Measurements from ENCODE around the gene ATG16L1. TPM values are rescaled to one million over a fixed set of nuclear protein-coding genes. Genes with fewer than 3 reads are reported as not detected.

Gene ATG16L1
- total and polyA plus RNA-seq, 2 donors (not counting 1 experiment from before 2014, with no cell fraction given) = 23.7 to 33.7 TPM

DNA sequence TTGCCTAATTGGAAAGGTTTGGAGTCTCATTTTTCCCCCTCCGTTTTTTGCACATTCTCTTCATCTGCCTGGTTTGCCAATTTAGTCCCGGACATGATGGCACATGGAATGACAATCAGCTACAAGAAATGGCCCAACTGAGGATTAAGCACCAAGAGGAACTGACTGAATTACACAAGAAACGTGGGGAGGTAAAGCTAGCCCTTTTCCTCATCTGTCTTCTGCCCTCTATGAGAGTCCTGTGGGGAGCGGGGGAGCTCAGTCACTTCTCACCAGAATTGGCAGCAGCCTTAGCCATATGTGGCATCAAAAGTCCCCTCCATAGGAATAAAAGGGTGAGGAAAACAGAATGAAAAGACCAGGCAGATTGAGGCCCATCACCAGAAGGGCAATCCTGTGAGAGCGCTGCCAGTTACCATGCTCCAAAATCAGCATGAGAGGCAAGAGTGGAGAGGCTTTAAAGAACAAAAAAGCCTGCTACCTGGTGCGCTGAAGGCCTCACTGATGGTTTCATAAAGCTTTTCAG is 11.6 kb downstream of the ATG16L1 start:
- TF ChIP-seq EZH2 (IDR thresholded peaks at IDR 0.05; ENCODE audit: low read length, missing control alignments) = no peak
- TF ChIP-seq, protein P1, sequence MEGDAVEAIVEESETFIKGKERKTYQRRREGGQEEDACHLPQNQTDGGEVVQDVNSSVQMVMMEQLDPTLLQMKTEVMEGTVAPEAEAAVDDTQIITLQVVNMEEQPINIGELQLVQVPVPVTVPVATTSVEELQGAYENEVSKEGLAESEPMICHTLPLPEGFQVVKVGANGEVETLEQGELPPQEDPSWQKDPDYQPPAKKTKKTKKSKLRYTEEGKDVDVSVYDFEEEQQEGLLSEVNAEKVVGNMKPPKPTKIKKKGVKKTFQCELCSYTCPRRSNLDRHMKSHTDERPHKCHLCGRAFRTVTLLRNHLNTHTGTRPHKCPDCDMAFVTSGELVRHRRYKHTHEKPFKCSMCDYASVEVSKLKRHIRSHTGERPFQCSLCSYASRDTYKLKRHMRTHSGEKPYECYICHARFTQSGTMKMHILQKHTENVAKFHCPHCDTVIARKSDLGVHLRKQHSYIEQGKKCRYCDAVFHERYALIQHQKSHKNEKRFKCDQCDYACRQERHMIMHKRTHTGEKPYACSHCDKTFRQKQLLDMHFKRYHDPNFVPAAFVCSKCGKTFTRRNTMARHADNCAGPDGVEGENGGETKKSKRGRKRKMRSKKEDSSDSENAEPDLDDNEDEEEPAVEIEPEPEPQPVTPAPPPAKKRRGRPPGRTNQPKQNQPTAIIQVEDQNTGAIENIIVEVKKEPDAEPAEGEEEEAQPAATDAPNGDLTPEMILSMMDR (conservative IDR thresholded peaks at IDR 0.05 in 1 of 2, IDR thresholded peaks at IDR 0.05 in 1 of 2; ENCODE audit: low read depth in 1 of 2, low read length in 2 of 2) = no peak
- no peak overlapping the region for H2AFZ ChIP-seq (ENCODE audit: low read length)
- H3K4me1 ChIP-seq (ENCODE audit: control insufficient read depth, extremely low read depth, insufficient read depth, low read length) = no peaks in the 10 kb centered on the region
- H3K79me2 ChIP-seq (ENCODE audit: control insufficient read depth, insufficient read depth, low read length) = peaks cover 3% of the 10 kb centered on the region
- no peak overlapping the region for H3K4me2 ChIP-seq (ENCODE audit: extremely low read depth, insufficient read depth, low read length)
- H4K20me1 ChIP-seq (ENCODE audit: control insufficient read depth, extremely low read depth, insufficient read depth, low read length) = no peaks in the 10 kb centered on the region
- peaks cover 11% of the 10 kb centered on the region for H3K36me3 ChIP-seq (ENCODE audit: control insufficient read depth, insufficient read depth, low read length)
- no peak for DNase-seq (ENCODE audit: low read depth in 2 of 2)
- no peak overlapping the region for H3K9ac ChIP-seq (ENCODE audit: insufficient read depth, low read length)
- no peaks in the 10 kb centered on the region for H3K9me3 ChIP-seq (ENCODE audit: control insufficient read depth, insufficient read depth, low read depth, low read length)
- H3K27me3 ChIP-seq (ENCODE audit: control insufficient read depth, insufficient read depth, low read length) = no peaks in the 10 kb centered on the region
- H3K4me3 ChIP-seq (replicated peaks in 1 of 4; ENCODE audit: control extremely low read depth in 1 of 4, insufficient read depth in 1 of 4, low read depth in 3 of 4, low read length in 4 of 4) = no peak overlapping the region
- H3K27ac ChIP-seq (ENCODE audit: insufficient read depth, low read length) = no peak overlapping the region

DNA sequence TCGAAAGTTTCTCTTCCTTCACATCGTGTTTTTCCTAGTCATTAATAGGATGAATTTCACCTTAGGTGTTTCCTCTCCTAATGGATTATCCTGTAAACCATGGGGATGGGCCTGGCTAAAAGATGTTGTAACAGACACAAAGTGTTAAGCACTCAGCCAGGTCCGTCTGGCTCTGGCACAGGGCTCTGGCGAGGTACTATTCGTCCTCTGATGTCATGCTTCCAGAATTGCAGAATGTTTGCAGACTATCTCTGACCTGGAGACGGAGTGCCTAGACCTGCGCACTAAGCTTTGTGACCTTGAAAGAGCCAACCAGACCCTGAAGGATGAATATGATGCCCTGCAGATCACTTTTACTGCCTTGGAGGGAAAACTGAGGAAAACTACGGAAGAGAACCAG is 13.2 kb downstream of the ATG16L1 start:
- no peak for DNase-seq (ENCODE audit: low read depth in 2 of 2)
- TF ChIP-seq, protein P1 (conservative IDR thresholded peaks at IDR 0.05 in 1 of 2, IDR thresholded peaks at IDR 0.05 in 1 of 2; ENCODE audit: low read depth in 1 of 2, low read length in 2 of 2) = no peak
- no peak for TF ChIP-seq EZH2 (IDR thresholded peaks at IDR 0.05; ENCODE audit: low read length, missing control alignments)
- Histone ChIP-seq H3K27ac (ENCODE audit: insufficient read depth, low read length) (no peak overlapping the region), H2AFZ (ENCODE audit: low read length) (no peak overlapping the region), H3K36me3 (ENCODE audit: control insufficient read depth, insufficient read depth, low read length) (peaks cover 13% of the 10 kb centered on the region), H4K20me1 (ENCODE audit: control insufficient read depth, extremely low read depth, insufficient read depth, low read length) (no peaks in the 10 kb centered on the region), H3K9me3 (ENCODE audit: control insufficient read depth, insufficient read depth, low read depth, low read length) (no peaks in the 10 kb centered on the region), H3K27me3 (ENCODE audit: control insufficient read depth, insufficient read depth, low read length) (no peaks in the 10 kb centered on the region), H3K4me2 (ENCODE audit: extremely low read depth, insufficient read depth, low read length) (no peak overlapping the region), H3K79me2 (ENCODE audit: control insufficient read depth, insufficient read depth, low read length) (peaks cover 3% of the 10 kb centered on the region), H3K4me3 (replicated peaks in 1 of 4; ENCODE audit: control extremely low read depth in 1 of 4, insufficient read depth in 1 of 4, low read depth in 3 of 4, low read length in 4 of 4) (no peak overlapping the region), H3K9ac (ENCODE audit: insufficient read depth, low read length) (no peak overlapping the region), H3K4me1 (ENCODE audit: control insufficient read depth, extremely low read depth, insufficient read depth, low read length) (no peaks in the 10 kb centered on the region)

DNA sequence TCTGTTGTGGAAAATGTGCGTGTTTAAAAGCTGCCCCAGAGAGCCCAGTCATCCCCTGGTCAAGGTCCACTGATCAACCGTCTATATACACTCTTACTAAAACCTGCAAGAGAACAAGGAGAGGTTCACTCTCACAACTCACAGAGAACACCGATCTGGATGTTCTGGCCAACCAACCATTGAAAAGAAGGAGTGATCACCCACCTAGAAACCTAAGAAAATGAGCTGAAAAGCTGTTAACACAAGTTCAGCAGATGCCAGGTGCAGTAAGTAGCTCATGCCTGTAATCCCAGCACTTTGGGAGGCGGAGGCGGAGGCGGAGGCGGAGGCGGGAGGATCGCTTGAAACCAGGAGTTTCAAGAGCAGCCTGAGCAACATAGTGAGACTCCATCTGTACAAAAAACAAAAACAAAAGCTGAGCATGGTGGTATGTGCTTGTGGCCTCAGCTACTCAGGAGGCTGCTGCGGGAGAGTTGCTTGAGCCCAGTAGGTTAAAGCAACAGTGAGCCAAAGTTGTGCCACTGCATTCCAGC is 14.5 kb downstream of the ATG16L1 start:
- no peak overlapping the region for H2AFZ ChIP-seq (ENCODE audit: low read length)
- H4K20me1 ChIP-seq (ENCODE audit: control insufficient read depth, extremely low read depth, insufficient read depth, low read length) = no peaks in the 10 kb centered on the region
- H3K4me1 ChIP-seq (ENCODE audit: control insufficient read depth, extremely low read depth, insufficient read depth, low read length) = no peaks in the 10 kb centered on the region
- H3K27me3 ChIP-seq (ENCODE audit: control insufficient read depth, insufficient read depth, low read length) = no peaks in the 10 kb centered on the region
- peaks cover 13% of the 10 kb centered on the region for H3K36me3 ChIP-seq (ENCODE audit: control insufficient read depth, insufficient read depth, low read length)
- H3K27ac ChIP-seq (ENCODE audit: insufficient read depth, low read length) = no peak overlapping the region
- no peak overlapping the region for H3K4me2 ChIP-seq (ENCODE audit: extremely low read depth, insufficient read depth, low read length)
- H3K9me3 ChIP-seq (ENCODE audit: control insufficient read depth, insufficient read depth, low read depth, low read length) = no peaks in the 10 kb centered on the region
- TF ChIP-seq, protein P1 (conservative IDR thresholded peaks at IDR 0.05 in 1 of 2, IDR thresholded peaks at IDR 0.05 in 1 of 2; ENCODE audit: low read depth in 1 of 2, low read length in 2 of 2) = no peak
- no peak for TF ChIP-seq EZH2 (IDR thresholded peaks at IDR 0.05; ENCODE audit: low read length, missing control alignments)
- DNase-seq (ENCODE audit: low read depth in 2 of 2) = no peak
- no peak overlapping the region for H3K9ac ChIP-seq (ENCODE audit: insufficient read depth, low read length)
- H3K4me3 ChIP-seq (replicated peaks in 1 of 4; ENCODE audit: control extremely low read depth in 1 of 4, insufficient read depth in 1 of 4, low read depth in 3 of 4, low read length in 4 of 4) = no peak overlapping the region
- H3K79me2 ChIP-seq (ENCODE audit: control insufficient read depth, insufficient read depth, low read length) = no peaks in the 10 kb centered on the region

Measured in fibroblast of lung (primary cell).